ENCODE results near the gene B4GAT1. TPM values are rescaled to one million over a fixed set of nuclear protein-coding genes. Genes with fewer than 3 reads are reported as not detected.
"Not testable (repeated sequence)": the region's sequence is repeated elsewhere in the genome, so short reads cannot be mapped to it uniquely, and the experiment has no call there.

B4GAT1 gene
- total and polyA plus RNA-seq, 2 donors = 22.8 to 50.4 TPM

DNA sequence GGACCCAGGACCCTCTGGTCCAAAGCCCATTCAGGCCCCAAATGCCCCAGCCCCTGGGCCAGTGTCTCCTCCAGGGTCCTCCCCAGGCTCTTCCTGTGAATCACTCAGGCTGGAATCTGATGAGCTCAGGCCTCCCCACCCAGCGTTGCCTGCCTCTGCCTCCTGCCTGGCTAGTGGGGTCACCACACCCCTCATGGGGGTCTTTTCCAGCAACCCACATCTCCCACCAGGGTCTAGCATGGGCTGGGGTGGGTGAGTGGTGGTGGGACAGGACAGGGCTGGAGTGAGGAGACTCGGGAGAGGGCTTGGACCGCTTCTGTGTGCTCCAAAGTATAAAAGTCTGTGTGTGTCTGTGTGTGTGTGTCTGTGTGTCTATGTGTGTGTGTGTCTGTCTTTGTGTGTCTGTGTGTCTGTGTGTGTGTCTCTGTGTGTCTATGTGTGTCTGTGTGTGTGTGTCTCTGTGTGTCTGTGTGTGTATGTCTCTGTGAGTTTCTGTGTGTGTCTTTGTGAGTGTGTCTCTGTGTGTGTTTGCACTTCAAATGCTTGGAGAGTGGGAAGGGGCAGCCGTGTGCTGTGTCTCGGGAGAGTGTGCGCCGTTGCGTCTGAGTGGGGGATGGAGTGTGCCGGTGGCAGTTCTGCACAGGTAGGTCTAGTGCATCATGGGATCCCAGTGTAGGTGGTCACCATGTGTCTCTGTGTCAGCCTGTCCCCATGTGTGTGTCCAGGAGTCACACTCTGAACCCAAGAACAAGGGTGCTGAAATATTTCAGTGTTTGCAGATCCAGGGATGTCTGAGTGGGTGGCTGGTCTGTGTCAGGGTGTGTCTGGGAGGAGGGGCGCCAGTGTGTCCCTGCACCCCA lies 20.0 kb downstream of the B4GAT1 start:
- Histone ChIP-seq H3K4me1 (ENCODE audit: insufficient read depth) (no peaks in the 10 kb centered on the region), H3K27ac (ENCODE audit: low read depth) (no peak overlapping the region), H3K36me3 (ENCODE audit: insufficient read depth) (no peaks in the 10 kb centered on the region), H3K4me3 (ENCODE audit: low read depth, low read length) (no peak overlapping the region)
- 75% methylated on average over 10 of the region's 10 CpGs for WGBS
- DNase-seq (ENCODE audit: extremely low spot score) = no peak

DNA sequence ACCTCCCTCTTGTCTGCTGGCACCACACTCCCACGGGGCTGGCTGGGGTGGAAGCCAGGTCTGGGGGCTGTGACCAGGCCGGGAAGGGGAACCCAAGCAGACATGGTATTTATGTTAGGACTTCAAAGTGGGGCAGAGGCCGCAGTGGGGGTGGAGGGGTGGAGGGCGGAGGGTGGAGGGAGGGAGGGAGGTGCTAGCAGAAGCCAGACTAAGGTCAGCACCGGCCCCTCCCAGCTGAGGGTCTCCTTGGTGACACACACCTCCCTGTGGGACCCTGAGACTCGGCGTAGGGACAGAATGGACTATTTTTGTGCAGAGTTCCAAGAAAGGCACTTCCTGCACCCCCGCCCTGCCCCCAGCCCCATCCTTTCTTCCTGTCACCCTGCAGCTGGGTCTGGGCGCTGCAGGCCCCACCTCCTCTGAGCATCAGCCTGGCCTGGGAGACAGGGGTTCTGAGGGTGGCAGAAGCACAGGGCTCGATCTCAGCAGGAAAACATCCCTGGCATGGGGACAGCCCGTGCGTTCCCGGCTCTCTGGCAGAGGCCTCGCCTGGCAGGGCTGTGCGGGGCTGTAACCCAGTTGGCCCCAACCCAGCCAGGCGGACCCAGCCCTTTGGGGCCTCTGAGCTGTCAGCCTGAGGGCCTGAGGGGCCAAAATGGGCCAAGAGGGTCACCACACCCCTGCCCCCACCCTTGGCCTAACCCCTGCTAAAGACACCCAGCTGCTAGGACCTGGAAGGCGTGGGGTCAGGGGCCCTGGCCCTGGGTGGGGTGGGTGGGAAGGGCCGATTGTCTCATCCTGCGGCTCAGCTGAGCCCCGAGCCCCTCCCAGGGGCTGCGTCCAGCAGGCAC lies 20.9 kb downstream of the B4GAT1 start:
- Histone ChIP-seq H3K4me1 (ENCODE audit: insufficient read depth) (no peaks in the 10 kb centered on the region), H3K36me3 (ENCODE audit: insufficient read depth) (no peaks in the 10 kb centered on the region), H3K27ac (ENCODE audit: low read depth) (no peak overlapping the region), H3K4me3 (ENCODE audit: low read depth, low read length) (no peak overlapping the region)
- 28% methylated on average over 21 of the region's 21 CpGs for WGBS
- no peak for DNase-seq (ENCODE audit: extremely low spot score)

DNA sequence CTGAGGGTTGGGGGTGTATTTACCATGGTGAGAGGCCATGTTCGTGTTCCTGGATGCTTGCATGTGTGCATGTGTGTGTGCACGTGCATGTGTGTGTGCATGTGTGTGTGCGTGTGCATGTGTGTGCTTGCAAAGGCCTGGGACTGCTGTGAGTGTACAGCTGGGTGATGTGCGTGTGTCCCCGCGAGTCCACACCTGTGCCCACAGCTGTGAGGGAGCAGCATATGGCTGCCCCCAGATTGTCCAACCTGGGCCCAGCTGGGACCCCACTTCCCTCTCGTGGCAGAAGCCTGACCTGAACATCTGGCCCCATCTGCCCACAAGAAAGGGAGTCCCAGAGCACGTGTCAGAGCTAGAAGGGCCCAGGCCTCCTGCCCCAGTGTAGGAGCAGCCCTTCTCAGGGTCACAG lies 22.2 kb downstream of the B4GAT1 start:
- no peaks in the 10 kb centered on the region for H3K36me3 ChIP-seq (ENCODE audit: insufficient read depth)
- H3K4me3 ChIP-seq (ENCODE audit: low read depth, low read length) = no peak overlapping the region
- no peaks in the 10 kb centered on the region for H3K4me1 ChIP-seq (ENCODE audit: insufficient read depth)
- no peak for DNase-seq (ENCODE audit: extremely low spot score)
- WGBS = 72% methylated on average over 8 of the region's 8 CpGs
- no peak overlapping the region for H3K27ac ChIP-seq (ENCODE audit: low read depth)

DNA sequence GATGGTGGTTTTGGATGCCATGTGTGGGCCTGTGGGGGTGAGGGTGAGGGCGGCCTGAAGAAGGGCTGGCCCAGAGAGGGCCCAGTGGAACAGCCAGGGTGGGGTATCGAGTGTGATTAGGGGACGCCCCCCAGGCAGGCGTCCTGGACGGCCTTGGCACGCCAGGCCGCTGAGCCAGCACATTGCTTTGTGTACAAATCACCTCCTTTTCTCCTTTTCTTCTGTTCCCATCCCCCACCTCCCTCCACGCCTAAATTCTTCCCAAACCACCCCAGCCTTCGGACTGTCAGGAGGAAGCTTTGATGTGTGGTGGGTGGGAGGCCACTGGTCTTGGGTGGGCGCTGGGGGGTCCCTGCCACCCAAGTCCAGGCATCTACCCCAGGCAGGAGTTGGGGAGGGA lies 22.8 kb downstream of the B4GAT1 start:
- Histone ChIP-seq H3K4me3 (ENCODE audit: low read depth, low read length) (no peak overlapping the region), H3K27ac (ENCODE audit: low read depth) (no peak overlapping the region), H3K36me3 (ENCODE audit: insufficient read depth) (no peaks in the 10 kb centered on the region), H3K4me1 (ENCODE audit: insufficient read depth) (no peaks in the 10 kb centered on the region)
- 53% methylated on average over 10 of the region's 10 CpGs for WGBS
- DNase-seq (ENCODE audit: extremely low spot score) = no peak

DNA sequence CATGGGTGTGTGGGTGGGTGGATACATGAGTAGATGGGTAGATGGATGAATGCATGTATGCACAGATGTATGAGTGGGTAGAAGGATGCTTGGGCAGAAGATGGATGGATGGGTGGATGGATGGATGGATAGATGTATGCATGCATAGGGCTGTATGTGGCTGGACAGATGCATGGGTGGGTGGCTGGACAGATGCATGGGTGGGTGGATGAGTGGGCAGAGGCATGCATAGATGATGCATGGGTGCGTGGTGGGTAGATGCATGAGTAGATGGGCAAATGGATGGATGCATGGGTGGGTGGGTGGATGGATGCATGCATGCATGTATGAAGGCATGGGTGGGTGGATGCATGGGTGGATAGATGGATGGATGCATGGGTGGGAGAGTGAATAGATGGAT lies 23.7 kb downstream of the B4GAT1 start:
- WGBS = 98% methylated on average over 1 of the region's 1 CpG
- H3K4me1 ChIP-seq (ENCODE audit: insufficient read depth) = no peaks in the 10 kb centered on the region
- no peak overlapping the region for H3K27ac ChIP-seq (ENCODE audit: low read depth)
- no peaks in the 10 kb centered on the region for H3K36me3 ChIP-seq (ENCODE audit: insufficient read depth)
- DNase-seq (ENCODE audit: extremely low spot score) = no peak
- H3K4me3 ChIP-seq (ENCODE audit: low read depth, low read length) = no peak overlapping the region

DNA sequence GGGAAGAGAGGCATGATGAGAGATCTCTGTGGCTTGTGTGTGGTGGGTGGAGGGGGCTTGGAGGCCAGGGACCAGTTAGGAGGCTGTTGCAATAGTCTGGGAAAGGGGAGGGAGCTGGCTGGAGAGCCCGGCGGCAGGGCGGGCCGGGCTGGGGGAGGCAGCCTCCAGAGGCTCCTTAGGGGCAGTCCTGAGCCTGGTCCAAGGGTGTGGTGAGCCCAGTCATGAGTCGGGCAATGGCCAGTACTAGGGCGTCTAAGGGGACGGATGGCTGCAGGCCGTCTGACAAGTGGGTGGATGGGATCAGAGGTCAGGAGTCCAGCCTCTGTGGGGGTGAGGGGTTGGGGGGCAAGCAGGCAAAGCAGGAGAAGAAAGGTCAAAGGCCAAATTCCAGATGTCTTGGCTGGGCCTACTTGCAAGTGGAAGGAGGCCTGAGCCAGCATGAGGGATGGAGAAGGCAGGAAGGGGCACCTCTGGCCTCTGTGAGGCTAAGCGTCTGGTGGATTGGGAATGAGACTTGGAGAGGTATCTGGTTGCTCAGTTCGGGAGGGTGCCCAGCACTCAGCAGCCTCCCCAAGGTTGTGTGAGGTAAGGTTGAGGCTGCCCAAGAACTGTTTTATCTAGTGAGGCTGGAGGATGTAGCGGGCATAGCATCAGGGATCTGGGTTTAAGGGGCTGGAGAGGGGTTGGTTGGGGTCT lies 24.5 kb downstream of the B4GAT1 start:
- no peaks in the 10 kb centered on the region for H3K4me1 ChIP-seq (ENCODE audit: insufficient read depth)
- H3K4me3 ChIP-seq (ENCODE audit: low read depth, low read length) = no peak overlapping the region
- no peak for DNase-seq (ENCODE audit: extremely low spot score)
- no peak overlapping the region for H3K27ac ChIP-seq (ENCODE audit: low read depth)
- no peaks in the 10 kb centered on the region for H3K36me3 ChIP-seq (ENCODE audit: insufficient read depth)
- WGBS = 71% methylated on average over 11 of the region's 11 CpGs

DNA sequence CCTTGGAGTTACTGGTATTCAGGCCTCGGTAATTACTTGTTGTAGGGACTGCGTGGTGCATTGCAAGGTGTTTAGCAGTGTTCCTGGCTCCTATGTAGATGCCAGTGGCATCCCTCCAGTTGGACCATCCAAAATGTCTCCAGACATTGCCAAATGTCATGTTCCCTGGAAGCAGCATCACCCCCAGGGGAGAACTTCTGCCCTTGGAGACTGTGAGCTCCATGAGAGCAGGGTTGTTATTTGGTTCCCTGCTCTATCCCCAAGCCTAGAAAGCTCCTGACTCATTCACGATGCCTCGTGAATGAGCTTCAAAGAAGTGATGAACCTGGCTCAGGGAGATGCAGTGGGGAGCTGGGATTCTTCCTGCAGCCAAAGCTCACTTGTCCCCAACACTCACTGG lies 25.8 kb downstream of the B4GAT1 start:
- no peak overlapping the region for H3K27ac ChIP-seq (ENCODE audit: low read depth)
- DNase-seq (ENCODE audit: extremely low spot score) = no peak
- WGBS = 85% methylated on average over 4 of the region's 4 CpGs
- H3K4me1 ChIP-seq (ENCODE audit: insufficient read depth) = no peaks in the 10 kb centered on the region
- H3K36me3 ChIP-seq (ENCODE audit: insufficient read depth) = no peaks in the 10 kb centered on the region
- no peak overlapping the region for H3K4me3 ChIP-seq (ENCODE audit: low read depth, low read length)

DNA sequence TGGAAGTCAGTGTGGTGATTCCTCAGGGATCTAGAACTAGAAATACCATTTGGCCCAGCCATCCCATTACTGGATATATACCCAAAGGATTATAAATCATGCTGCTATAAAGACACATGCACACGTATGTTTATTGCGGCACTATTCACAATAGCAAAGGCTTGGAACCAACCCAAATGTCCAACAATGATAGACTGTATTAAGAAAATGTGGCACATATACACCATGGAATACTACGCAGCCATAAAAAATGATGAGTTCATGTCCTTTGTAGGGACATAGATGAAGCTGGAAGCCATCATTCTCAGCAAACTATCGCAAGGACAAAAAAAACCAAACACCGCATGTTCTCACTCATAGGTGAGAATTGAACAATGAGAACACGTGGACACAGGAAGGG lies 26.7 kb downstream of the B4GAT1 start:
- H3K36me3 ChIP-seq (ENCODE audit: insufficient read depth); H3K4me3 ChIP-seq (ENCODE audit: low read depth, low read length); DNase-seq (ENCODE audit: extremely low spot score); H3K27ac ChIP-seq (ENCODE audit: low read depth); H3K4me1 ChIP-seq (ENCODE audit: insufficient read depth): not testable (repeated sequence)
- WGBS = 90% methylated on average over 6 of the region's 6 CpGs

DNA sequence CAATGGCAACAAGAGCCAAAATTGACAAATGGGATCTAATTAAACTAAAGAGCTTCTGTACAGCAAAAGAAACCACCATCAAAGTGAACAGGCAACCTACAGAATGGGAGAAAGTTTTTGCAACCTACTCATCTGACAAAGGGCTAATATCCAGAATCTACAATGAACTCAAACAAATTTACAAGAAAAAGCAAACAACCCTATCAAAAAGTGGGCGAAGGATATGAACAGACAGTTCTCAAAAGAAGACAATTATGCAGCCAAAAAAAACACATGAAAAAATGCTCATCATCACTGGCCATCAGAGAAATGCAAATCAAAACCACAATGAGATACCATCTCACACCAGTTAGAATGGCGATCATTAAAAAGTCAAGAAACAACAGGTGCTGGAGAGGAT lies 27.1 kb downstream of the B4GAT1 start:
- WGBS = 100% methylated on average over 1 of the region's 2 CpGs
- not testable (repeated sequence) for H3K36me3 ChIP-seq (ENCODE audit: insufficient read depth); H3K27ac ChIP-seq (ENCODE audit: low read depth); H3K4me1 ChIP-seq (ENCODE audit: insufficient read depth); H3K4me3 ChIP-seq (ENCODE audit: low read depth, low read length); DNase-seq (ENCODE audit: extremely low spot score)

DNA sequence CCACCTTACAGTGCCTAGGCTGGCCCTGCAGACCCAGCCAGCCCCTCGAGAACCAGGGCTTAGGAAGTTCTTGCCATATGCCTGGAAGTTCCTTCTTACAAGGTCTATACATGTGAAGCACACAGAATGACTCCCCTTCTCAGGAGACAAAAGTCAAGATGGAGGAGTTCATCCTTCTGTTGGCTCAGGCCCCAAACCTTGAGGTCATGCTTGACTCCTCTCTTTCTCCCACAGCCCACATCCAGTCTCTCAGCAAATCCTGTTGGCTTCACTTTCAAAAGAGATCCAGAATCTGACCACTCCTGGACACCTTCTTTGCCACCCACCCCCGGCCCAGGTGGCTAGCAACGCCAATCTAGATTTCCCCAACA lies 28.8 kb downstream of the B4GAT1 start:
- H3K36me3 ChIP-seq (ENCODE audit: insufficient read depth) = no peaks in the 10 kb centered on the region
- H3K4me1 ChIP-seq (ENCODE audit: insufficient read depth) = no peaks in the 10 kb centered on the region
- 66% methylated on average over 3 of the region's 3 CpGs for WGBS
- no peak for DNase-seq (ENCODE audit: extremely low spot score)
- no peak overlapping the region for H3K27ac ChIP-seq (ENCODE audit: low read depth)
- H3K4me3 ChIP-seq (ENCODE audit: low read depth, low read length) = no peak overlapping the region

DNA sequence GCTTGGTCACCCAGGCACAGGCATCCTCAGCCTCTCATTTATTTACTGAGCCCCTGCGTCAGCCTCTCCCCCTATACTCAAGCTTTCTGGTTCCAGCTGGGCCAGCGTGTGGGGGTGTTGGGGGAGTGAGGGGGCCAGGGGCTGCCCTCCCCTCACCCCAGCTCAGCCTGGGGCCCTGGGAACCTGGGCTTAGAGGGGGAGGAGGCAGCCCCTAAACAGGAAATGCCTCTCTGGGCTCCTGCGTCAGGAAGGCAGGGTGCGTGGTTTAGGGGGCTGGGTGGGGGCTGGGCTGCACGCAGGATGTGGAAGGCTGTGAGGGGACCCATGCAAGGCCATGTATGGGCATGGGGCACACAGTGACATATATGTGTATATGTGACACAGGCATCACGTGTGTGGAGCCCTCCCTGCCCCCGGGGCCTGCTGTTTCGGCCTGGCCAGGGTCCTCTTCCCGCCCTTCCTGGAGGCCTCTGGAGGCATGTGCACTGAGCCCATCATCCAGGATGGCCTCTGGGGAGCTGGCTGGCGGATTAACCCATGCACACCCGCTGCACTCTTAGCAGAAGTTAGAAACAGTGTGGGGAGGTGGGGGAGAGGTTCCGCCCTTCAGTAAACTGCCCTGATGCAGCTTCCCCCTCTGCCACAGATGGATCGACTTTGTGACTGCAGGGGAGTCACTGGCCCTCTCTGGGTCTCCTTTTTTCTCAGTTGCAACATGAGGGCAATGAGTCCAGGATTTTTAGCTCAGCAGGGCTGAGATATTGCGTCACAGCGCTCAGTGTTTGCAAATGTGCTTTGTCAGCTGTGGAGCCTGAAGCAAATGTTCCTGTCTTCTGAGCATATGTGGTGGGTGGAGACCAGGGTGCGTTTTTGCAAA lies 29.5 kb downstream of the B4GAT1 start:
- WGBS = 23% methylated on average over 16 of the region's 16 CpGs
- Histone ChIP-seq H3K4me1 (ENCODE audit: insufficient read depth) (no peaks in the 10 kb centered on the region), H3K27ac (ENCODE audit: low read depth) (peak overlapping the region; percentile 57), H3K36me3 (ENCODE audit: insufficient read depth) (no peaks in the 10 kb centered on the region), H3K4me3 (ENCODE audit: low read depth, low read length) (no peak overlapping the region)
- no peak for DNase-seq (ENCODE audit: extremely low spot score)

DNA sequence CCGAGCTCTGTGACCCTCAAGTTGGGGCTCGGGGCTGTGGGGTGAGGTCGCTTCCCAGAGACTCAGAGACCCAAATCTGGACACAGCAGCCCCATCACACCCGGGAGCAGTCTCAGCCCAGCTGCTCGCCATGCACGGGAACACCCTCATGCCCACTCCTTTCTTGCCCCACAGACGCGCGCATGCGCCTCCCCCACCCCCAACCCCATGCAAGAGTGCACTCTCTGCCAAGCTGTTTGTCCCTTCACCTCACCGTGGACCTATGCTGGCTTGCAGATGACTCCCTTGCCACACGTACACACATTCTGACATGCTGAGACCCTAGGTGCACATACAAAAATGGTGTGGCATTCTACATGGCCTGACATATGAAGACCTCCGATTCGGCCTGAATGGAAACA lies 30.1 kb downstream of the B4GAT1 start:
- WGBS = 4% methylated on average over 14 of the region's 14 CpGs
- Histone ChIP-seq H3K4me3 (ENCODE audit: low read depth, low read length) (peak overlapping the region; percentile 55), H3K4me1 (ENCODE audit: insufficient read depth) (no peaks in the 10 kb centered on the region), H3K36me3 (ENCODE audit: insufficient read depth) (no peaks in the 10 kb centered on the region), H3K27ac (ENCODE audit: low read depth) (peak overlapping the region; percentile 80)
- no peak for DNase-seq (ENCODE audit: extremely low spot score)

DNA sequence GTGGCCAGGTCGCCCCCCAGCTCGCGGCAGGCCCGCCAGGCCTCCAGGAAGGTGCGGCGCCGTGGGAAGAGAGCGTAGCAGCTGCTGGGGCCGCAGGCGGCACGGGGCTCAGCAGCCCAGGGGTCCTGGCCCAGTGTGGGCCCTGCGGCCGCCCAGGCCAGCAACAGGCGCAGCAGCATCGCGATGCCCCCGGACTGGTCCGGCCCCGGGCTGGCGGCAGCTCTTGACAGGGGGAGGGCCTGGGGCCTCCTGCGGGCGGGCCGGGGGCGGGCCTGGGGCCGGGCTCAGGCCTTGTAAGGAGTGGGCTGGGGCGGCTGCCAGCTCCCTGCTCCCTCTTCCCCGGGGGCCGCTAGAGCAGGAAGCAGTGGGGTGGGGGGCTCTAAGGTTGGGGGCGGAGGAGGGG lies 30.6 kb downstream of the B4GAT1 start, which contains the start of gene CD248:
Gene CD248 (minus strand): TSS at position 196 of the 403 bp plus-strand sequence. CDS start 17 bp downstream, at position 179.
- Histone ChIP-seq H3K4me3 (ENCODE audit: low read depth, low read length) (peak within 1 kb of the TSS; percentile 55), H3K36me3 (ENCODE audit: insufficient read depth) (no peaks in the 10 kb centered on the region), H3K4me1 (ENCODE audit: insufficient read depth) (no peaks in the 10 kb centered on the region), H3K27ac (ENCODE audit: low read depth) (peak within 1 kb of the TSS; percentile 80)
- DNase-seq (ENCODE audit: extremely low spot score) = no peak
- WGBS = 5% methylated on average over 29 of the region's 29 CpGs
